GM19351 (cell line): ENCODE results near the gene CLEC20A.

Experiments
- ATAC-seq: cut with Tn5 transposase; IDR thresholded peaks from one replicate; pipeline ENCODE4 v1.9.1; 2021; ENCODE audit warnings: mild to moderate bottlenecking, moderate library complexity; ENCODE audit not compliant: unreplicated experiment

The CLEC20A gene

DNA sequence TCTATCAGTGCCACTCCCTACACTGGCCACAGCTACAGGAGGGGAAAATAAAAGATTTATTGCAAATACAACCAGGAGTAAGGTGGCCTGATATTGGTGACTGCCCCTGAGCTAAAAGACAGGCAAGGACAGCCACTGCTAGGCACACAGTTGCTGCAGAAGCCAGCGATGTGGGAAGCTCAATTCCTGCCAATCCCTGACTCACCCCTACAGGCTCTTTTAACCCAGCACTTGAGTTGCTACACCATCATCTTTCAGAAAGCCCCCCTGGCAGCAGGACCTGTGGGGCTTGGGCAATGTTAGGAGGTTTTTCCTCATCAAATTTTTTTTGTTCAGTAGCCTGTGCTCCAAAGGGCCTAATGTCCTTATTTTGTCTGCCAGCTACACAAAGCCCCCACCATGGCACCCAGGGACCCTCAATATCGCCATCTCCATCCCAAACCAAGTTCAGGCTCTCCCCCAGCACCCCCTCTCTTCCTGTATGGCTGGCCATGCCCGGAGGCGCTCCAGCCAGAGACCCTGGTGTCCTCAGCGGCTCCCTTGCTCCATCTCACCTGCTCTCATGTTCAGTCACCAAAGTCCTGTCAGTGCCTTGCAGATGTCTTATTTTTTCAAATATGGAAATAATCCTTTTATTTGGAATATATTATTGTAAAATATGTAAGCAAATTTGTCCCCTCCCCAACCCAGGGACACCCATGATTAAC lies 13.4 kb downstream of the CLEC20A start:
- ATAC-seq, result no peak

GRCh38 chr1:178477841-178478240 lies 18.9 kb downstream of the CLEC20A start:
- no peak for ATAC-seq

GRCh38 chr1:178477373-178477772 lies 19.4 kb downstream of the CLEC20A start:
- ATAC-seq, result no peak

GRCh38 chr1:178472531-178472930 lies 24.2 kb downstream of the CLEC20A start:
- ATAC-seq, result no peak

GRCh38 chr1:178470411-178470960 lies 26.3 kb downstream of the CLEC20A start:
- no peak for ATAC-seq

DNA sequence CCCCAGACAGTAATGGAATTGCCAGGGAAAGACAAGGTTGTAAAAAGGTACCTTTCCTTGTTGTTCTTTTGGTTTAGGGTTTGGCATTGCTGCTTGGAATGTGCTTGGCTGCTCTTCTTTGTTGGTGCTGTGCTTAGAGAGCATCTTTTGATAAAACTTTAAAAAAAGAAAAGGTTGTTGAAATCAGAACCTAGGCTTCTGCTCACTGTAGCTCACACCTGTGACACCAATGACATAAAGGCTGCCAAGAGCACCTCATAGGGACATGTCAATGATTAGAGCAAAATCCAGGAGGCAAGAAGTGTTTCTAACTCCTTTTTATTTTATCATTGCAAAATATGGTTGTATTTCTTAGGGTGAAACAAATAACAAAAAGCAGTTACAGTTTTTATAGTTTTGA lies 28.9 kb downstream of the CLEC20A start:
- no peak for ATAC-seq

GRCh38 chr1:178465011-178465410 lies 31.8 kb downstream of the CLEC20A start:
- no peak for ATAC-seq

DNA sequence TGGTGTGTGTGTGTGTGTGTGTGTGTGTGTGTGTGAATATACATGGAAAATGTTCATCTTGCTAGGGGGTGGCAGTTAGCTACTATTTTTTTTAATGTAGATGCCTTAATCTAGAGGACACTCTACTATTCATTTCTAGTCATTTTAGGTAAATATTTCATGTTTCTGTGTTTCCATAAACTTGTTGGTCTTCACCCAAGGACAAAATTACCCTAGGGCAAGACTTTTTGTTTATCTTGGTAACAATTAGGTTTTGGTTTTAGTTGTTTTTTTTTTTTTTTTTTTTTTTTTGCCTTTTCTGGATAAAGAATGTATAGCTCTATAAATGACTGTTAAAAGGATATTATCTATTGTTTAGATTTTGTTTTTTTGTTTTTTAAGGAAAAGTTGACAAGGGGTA lies 32.2 kb downstream of the CLEC20A start:
- ATAC-seq, result no peak

DNA sequence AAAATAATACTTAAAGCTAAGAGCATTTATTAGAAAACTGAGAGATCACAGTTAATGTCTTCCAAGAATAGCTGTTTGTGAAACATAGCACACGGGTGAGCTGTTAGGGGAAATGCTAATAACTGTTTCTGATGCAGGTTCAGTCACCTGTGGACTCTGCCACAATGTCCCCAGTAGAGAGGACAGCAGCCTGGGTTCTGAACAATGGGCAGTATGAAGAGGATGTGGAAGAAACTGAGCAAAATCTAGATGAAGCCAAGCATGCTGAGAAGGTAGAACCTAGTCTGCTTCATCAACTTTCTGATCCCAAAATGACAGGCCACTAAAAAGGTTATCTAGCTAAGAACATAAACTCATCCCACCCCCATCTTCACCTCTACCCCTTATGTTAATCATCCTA lies 32.6 kb downstream of the CLEC20A start:
- ATAC-seq, result no peak

- no peak for ATAC-seq
These were observed 35.1 kb downstream of the CLEC20A start for GRCh38 chr1:178461701-178462100.

GRCh38 chr1:178461104-178461503 lies 35.7 kb downstream of the CLEC20A start:
- ATAC-seq, result no peak

DNA sequence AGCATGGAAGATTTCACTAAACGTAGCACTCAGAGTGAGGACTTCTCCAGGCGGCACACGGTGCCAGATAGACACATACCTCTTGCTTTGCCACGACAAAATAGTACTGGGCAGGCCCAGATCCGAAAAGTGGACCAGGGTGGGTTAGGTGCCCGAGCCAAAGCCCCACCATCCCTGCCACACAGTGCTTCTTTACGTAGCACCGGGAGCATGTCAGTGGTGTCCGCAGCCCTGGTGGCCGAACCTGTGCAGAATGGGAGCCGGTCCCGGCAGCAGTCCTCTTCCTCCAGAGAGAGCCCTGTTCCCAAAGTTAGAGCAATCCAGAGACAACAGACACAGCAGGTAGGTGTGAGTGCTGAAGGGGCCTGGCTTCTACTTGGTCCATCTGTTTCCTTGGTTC lies 38.6 kb downstream of the CLEC20A start:
- no peak for ATAC-seq

- ATAC-seq, result no peak
These were observed 39.1 kb downstream of the CLEC20A start for GRCh38 chr1:178457651-178458050.

DNA sequence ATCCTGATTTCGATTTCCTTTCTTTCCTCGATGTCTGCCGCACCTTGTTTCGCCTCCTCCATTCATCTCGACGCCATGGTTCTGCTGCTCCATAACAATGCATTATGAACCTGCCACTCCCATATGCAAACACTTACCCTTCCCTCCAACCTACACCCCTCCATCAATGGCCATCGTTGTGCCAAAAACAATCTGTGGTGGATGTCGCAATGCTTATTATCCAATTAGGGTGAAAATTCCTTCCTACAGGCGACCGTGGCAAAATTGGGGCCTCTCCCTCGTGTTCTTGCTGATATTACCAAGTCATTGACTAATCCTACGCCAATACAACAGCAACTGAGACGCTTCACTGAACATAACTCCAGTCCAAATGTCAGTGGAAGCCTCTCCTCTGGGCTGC lies 40.3 kb downstream of the CLEC20A start:
- no peak for ATAC-seq

DNA sequence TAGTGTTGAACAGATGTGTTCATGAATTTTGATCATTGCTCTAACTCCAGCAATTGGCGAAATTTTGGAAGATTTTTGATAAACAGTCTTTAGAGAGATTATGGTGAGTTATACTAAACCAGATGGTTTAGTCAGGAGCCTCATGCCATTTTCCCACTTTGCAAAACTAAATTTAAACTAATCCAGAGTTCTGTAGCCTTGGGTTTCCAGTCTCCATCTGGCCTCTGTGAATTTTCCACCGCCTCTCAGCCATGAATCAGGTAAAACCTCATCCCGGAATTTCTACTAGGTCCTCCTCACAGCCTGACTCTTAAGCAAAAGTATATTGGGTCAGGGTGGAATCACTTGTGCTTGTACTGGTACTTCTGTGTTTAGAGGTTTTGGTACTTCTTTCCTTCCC lies 44.8 kb downstream of the CLEC20A start:
- no peak for ATAC-seq

- ATAC-seq, result no peak
These were observed 45.2 kb downstream of the CLEC20A start for GRCh38 chr1:178451529-178451928.

- no peak for ATAC-seq
These were observed 45.9 kb downstream of the CLEC20A start for GRCh38 chr1:178450871-178451270.

- no peak for ATAC-seq
These were observed 53.8 kb downstream of the CLEC20A start for GRCh38 chr1:178442925-178443324.

DNA sequence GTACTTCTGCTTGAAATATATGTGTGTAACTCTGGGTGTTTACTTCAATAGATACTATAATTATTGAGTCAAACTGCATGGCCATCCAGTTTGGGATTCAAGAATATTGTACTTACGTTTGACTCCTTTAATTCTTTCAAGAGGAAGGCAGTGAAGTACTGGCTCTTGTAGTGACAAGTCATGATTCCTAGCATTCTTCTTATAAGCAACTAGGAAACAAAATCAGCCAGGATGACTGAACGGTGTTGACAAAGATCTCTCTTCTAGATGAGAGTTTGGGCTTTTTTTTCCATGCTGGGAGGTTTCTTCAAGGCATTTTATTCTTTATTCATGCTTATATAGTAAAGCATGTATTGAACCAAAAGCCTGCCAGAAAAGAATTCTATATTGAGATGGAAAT lies 58.3 kb downstream of the CLEC20A start:
- ATAC-seq, result no peak

- no peak for ATAC-seq
These were observed 59.9 kb downstream of the CLEC20A start for GRCh38 chr1:178436899-178437298.

DNA sequence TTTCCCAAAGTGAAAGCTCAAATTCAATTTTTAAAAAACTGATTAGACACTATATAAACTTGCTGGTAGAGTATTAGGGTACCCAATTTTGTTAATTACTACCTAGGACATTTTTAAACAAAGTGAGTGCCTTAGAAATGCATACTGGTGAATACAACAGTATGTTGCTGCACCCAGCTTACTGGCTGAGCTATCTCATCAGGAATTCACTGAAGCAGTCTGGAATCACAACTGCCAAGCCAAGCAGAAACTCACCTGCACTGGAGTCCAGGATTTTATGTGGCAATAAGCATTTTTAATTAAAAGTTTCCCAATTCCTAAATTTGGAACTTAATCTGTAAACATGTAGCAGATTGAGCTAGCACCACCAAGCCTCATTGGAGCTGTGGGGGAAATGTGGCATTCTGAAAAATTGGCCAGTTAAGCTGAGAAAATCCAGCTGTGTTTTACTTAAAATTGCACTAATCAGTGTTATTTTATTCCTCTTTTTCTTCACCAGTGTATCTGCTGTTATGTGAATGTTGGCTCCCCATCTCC lies 61.8 kb downstream of the CLEC20A start:
- no peak for ATAC-seq

DNA sequence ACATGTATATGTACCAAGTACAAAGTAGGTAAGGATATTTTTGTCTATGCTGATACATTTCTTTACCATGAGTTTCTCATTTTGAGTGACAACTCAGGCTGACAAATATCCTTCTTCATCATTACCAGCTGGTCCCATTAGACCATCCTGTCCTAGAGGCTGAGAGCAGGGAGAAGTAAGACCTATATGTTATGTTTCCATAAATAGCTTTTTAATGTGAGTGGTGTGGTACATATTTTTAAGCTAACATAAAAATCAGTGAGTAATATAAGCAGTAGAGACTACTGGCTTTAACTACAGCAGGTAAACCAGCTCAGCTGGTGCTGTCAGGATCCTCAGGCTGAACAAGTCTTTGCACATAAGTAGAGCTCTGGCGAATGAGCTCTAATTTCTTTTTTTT lies 62.4 kb downstream of the CLEC20A start:
- no peak for ATAC-seq
